PC-9 (cell line): ENCODE measurements around the gene PACRG.

Experiments
- EZH2 ChIP-seq: fragments of 200-600 bp; sonication (generic); IDR thresholded peaks from 2 replicates; pipeline ENCODE4 v1.8.0; 2017; ENCODE audit warnings: antibody characterized with exemption, low read depth
- TF ChIP-seq, protein P1 (sequence below): fragments of 200-600 bp; sonication (generic); conservative IDR thresholded peaks from 2 replicates; pipeline ENCODE4 v1.6.1; 2017; ENCODE audit warnings: mixed run types, antibody characterized with exemption, mild to moderate bottlenecking, moderate library complexity

DNA sequence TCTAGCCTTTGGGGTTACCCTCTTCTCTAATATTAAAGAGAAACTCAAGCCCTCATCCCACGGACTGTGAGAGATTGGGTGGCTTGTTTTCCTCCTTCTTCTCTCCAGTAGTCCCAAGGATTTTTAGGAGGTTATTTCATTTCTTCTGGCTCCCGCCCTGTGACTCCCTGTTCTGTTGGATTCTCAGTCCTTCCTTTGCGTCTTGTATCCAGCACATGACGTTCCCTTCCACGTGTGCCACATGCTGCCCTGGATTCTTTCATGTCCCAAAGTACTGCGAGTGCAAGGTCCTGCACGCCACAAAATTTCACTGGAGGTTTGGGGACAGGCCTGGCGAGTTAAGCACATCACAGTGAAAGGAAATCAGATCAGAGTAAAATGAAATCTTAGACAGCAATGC is 213.4 kb downstream of the PACRG start:
- TF ChIP-seq, protein P1, sequence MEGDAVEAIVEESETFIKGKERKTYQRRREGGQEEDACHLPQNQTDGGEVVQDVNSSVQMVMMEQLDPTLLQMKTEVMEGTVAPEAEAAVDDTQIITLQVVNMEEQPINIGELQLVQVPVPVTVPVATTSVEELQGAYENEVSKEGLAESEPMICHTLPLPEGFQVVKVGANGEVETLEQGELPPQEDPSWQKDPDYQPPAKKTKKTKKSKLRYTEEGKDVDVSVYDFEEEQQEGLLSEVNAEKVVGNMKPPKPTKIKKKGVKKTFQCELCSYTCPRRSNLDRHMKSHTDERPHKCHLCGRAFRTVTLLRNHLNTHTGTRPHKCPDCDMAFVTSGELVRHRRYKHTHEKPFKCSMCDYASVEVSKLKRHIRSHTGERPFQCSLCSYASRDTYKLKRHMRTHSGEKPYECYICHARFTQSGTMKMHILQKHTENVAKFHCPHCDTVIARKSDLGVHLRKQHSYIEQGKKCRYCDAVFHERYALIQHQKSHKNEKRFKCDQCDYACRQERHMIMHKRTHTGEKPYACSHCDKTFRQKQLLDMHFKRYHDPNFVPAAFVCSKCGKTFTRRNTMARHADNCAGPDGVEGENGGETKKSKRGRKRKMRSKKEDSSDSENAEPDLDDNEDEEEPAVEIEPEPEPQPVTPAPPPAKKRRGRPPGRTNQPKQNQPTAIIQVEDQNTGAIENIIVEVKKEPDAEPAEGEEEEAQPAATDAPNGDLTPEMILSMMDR, result no peak
- no peak for TF ChIP-seq EZH2
